Measurements from ENCODE around the gene POMP.

GRCh38 chr13:28630869-28631268 is 28.1 kb upstream of the POMP start:
- no peak for TF ChIP-seq FOSL1 (IDR thresholded peaks at IDR 0.05; ENCODE audit: low read depth)
- no peak for TF ChIP-seq REST (IDR thresholded peaks at IDR 0.05; ENCODE audit: low read depth)
- no peak for TF ChIP-seq POLR2A (IDR thresholded peaks at IDR 0.05; ENCODE audit: borderline replicate concordance, extremely low read depth, insufficient read depth, insufficient read length)
- no peak for TF ChIP-seq MAX (IDR thresholded peaks at IDR 0.05)
- no peak for TF ChIP-seq CTCF (IDR thresholded peaks at IDR 0.05 in 2 of 3, conservative IDR thresholded peaks at IDR 0.05 in 1 of 3; ENCODE audit: borderline replicate concordance in 1 of 3, insufficient read depth in 1 of 3, low read depth in 2 of 3, low read length in 2 of 3)
- TF ChIP-seq RAD21 (IDR thresholded peaks at IDR 0.05; ENCODE audit: low read depth), result no peak
- no peak for TF ChIP-seq POLR2AphosphoS5 (IDR thresholded peaks at IDR 0.05; ENCODE audit: low read depth, low read length)
- no peak for TF ChIP-seq EZH2 (IDR thresholded peaks at IDR 0.05)
- TF ChIP-seq ATF3 (IDR thresholded peaks at IDR 0.05), result no peak
- TF ChIP-seq ZFX (IDR thresholded peaks at IDR 0.05), result no peak

Measured in HCT116 (cell line).